ENCODE results near the gene TRIAP1.

TRIAP1 gene

GRCh38 chr12:120439646-120440247 lies 6.4 kb downstream of the TRIAP1 start:
- in situ Hi-C loops (cut with HindIII; ENCODE audit: low pct_ligation_motif_present, low pct_unique_long_range_greater_than_20kb, low sequenced_read_pairs) = loop anchor here (25.0 kb wide), 1 partner anchor 102 kb away; the partner anchor contains the start of gene PLA2G1B
- peak; percentile 85 for DNase-seq

- peak; percentile 24 for DNase-seq
- in situ Hi-C loops (cut with HindIII; ENCODE audit: low pct_ligation_motif_present, low pct_unique_long_range_greater_than_20kb, low sequenced_read_pairs) = loop anchor here (25.0 kb wide), 1 partner anchor 101 kb away; the partner anchor contains the start of gene PLA2G1B
These were observed 7.5 kb downstream of the TRIAP1 start for GRCh38 chr12:120438495-120439198.

- in situ Hi-C loops (cut with HindIII; ENCODE audit: low pct_ligation_motif_present, low pct_unique_long_range_greater_than_20kb, low sequenced_read_pairs) = loop anchor here (25.0 kb wide), 1 partner anchor 101 kb away; the partner anchor contains the start of gene PLA2G1B
- DNase-seq = peak; percentile 100
These were observed 8.3 kb downstream of the TRIAP1 start, which contains the start of gene COX6A1 for GRCh38 chr12:120437735-120438494. Gene COX6A1, plus strand, starts transcription at chr12:120438113. Its CDS starts 14 bp downstream, at chr12:120438127.

- no peak for DNase-seq
- in situ Hi-C loops (cut with HindIII; ENCODE audit: low pct_ligation_motif_present, low pct_unique_long_range_greater_than_20kb, low sequenced_read_pairs) = loop anchor here (25.0 kb wide), 1 partner anchor 96 kb away; the partner anchor contains the start of gene PLA2G1B
These were observed 13.2 kb downstream of the TRIAP1 start for GRCh38 chr12:120432772-120433525.

- in situ Hi-C loops (cut with HindIII; ENCODE audit: low pct_ligation_motif_present, low pct_unique_long_range_greater_than_20kb, low sequenced_read_pairs) = loop anchor here (25.0 kb wide), 1 partner anchor 92 kb away; the partner anchor contains the start of gene PLA2G1B
- DNase-seq = no peak
These were observed 16.8 kb downstream of the TRIAP1 start for GRCh38 chr12:120429368-120429767.

GRCh38 chr12:120428597-120429229 lies 17.5 kb downstream of the TRIAP1 start:
- in situ Hi-C loops (cut with HindIII; ENCODE audit: low pct_ligation_motif_present, low pct_unique_long_range_greater_than_20kb, low sequenced_read_pairs) = loop anchor here (25.0 kb wide), 1 partner anchor 91 kb away; the partner anchor contains the start of gene PLA2G1B
- no peak for DNase-seq

- no peak for DNase-seq
- in situ Hi-C loops (cut with HindIII; ENCODE audit: low pct_ligation_motif_present, low pct_unique_long_range_greater_than_20kb, low sequenced_read_pairs) = loop anchor here (25.0 kb wide), 1 partner anchor 88 kb away; the partner anchor contains the start of gene PLA2G1B
These were observed 20.4 kb downstream of the TRIAP1 start for GRCh38 chr12:120425797-120426196.

GRCh38 chr12:120422892-120423456 lies 23.2 kb downstream of the TRIAP1 start:
- in situ Hi-C loops (cut with HindIII; ENCODE audit: low pct_ligation_motif_present, low pct_unique_long_range_greater_than_20kb, low sequenced_read_pairs) = no loop called here
- DNase-seq = no peak

- DNase-seq = no peak
These were observed 24.5 kb downstream of the TRIAP1 start for GRCh38 chr12:120421701-120422100.

GRCh38 chr12:120417917-120418580 lies 28.1 kb downstream of the TRIAP1 start:
- no peak for DNase-seq
- in situ Hi-C loops (cut with HindIII; ENCODE audit: low pct_ligation_motif_present, low pct_unique_long_range_greater_than_20kb, low sequenced_read_pairs) = no loop called here

More at GRCh38 chr12:120421701-120422100, 24.5 kb downstream of the TRIAP1 start:
- in situ Hi-C loops (cut with HindIII; ENCODE audit: low pct_ligation_motif_present, low pct_unique_long_range_greater_than_20kb, low sequenced_read_pairs) = no loop called here

GRCh38 chr12:120416490-120417216 lies 29.5 kb downstream of the TRIAP1 start:
- no peak for DNase-seq
- in situ Hi-C loops (cut with HindIII; ENCODE audit: low pct_ligation_motif_present, low pct_unique_long_range_greater_than_20kb, low sequenced_read_pairs) = no loop called here

GRCh38 chr12:120413901-120414695 lies 32.1 kb downstream of the TRIAP1 start:
- no peak for DNase-seq
- in situ Hi-C loops (cut with HindIII; ENCODE audit: low pct_ligation_motif_present, low pct_unique_long_range_greater_than_20kb, low sequenced_read_pairs) = no loop called here

- DNase-seq = no peak
- in situ Hi-C loops (cut with HindIII; ENCODE audit: low pct_ligation_motif_present, low pct_unique_long_range_greater_than_20kb, low sequenced_read_pairs) = no loop called here
These were observed 33.8 kb downstream of the TRIAP1 start for GRCh38 chr12:120412421-120412820.

GRCh38 chr12:120408771-120409170 lies 37.4 kb downstream of the TRIAP1 start:
- in situ Hi-C loops (cut with HindIII; ENCODE audit: low pct_ligation_motif_present, low pct_unique_long_range_greater_than_20kb, low sequenced_read_pairs) = no loop called here
- no peak for DNase-seq

- no peak for DNase-seq
- in situ Hi-C loops (cut with HindIII; ENCODE audit: low pct_ligation_motif_present, low pct_unique_long_range_greater_than_20kb, low sequenced_read_pairs) = no loop called here
These were observed 39.6 kb downstream of the TRIAP1 start for GRCh38 chr12:120406553-120406952.

GRCh38 chr12:120406069-120406468 lies 40.1 kb downstream of the TRIAP1 start:
- in situ Hi-C loops (cut with HindIII; ENCODE audit: low pct_ligation_motif_present, low pct_unique_long_range_greater_than_20kb, low sequenced_read_pairs) = no loop called here
- DNase-seq = no peak
